ENCODE results near the gene PRR18.

DNA sequence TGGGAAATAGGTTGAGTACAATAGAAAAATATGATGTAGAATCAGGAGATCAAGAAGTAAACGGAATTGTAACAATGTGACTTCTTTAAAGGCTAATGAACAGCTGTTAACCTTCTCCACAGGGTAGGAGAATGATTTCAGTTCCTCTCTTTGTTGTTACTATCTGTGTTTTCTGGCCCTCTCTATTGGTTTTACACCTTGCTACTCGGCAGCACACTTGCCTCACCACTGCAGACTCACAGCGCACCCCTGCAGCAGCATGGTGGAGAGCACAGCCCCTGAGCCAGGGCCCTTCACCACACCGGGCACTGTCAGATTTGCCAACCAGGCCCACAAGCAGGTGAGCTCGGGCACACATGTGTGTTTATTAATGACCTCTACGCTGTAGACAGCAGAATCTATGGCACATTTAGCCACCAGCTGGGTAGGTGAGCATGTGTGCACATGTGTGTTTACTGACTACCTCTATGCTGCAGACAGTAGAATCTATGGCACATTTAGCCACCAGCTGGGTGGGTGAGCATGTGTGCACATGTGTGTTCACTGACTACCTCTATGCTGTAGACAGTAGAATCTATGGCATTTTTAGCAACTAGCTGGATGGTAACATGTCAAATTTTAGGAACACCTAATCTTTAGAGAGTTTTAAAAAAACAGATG is 17.3 kb upstream of the PRR18 start:
- no peak for TF ChIP-seq CTCF (IDR thresholded peaks at IDR 0.05; ENCODE audit: borderline replicate concordance, extremely low read depth, low read length, poor library complexity, severe bottlenecking)
- no peak for TF ChIP-seq EZH2 (IDR thresholded peaks at IDR 0.05; ENCODE audit: borderline replicate concordance, low read depth, low read length, severe bottlenecking)
